SU-DHL-6 (cell line): ENCODE measurements around the gene GPRC6A.

ENCODE experiments used
- H2AFZ ChIP-seq: fragments of 200-600 bp; sonication (generic); 2 replicates; pipeline ENCODE4 v1.6.1; 2014; ENCODE audit warnings: low read depth, mild to moderate bottlenecking, moderate library complexity, mixed read lengths, antibody characterized with exemption, low read length; ENCODE audit not compliant: severe bottlenecking
- H3F3A ChIP-seq: fragments of 200-600 bp; shearing (Covaris generic); 2 replicates; pipeline ENCODE4 v1.6.0; 2016; ENCODE audit warnings: antibody characterized with exemption, mild to moderate bottlenecking; ENCODE audit not compliant: insufficient read depth
- H3K27ac ChIP-seq: fragments of 200-600 bp; sonication (generic); 2 replicates; pipeline ENCODE4 v1.5.1; 2016; ENCODE audit warnings: low read depth, mild to moderate bottlenecking, low read length, moderate library complexity, mixed read lengths
- H3K27me3 ChIP-seq: fragments of 200-600 bp; sonication (generic), shearing (Covaris generic); 2 replicates; pipeline ENCODE4 v1.6.0; 2014; ENCODE audit warnings: mild to moderate bottlenecking, low read length
- H3K36me3 ChIP-seq: fragments of 200-600 bp; sonication (generic); 2 replicates; pipeline ENCODE4 v1.6.1; 2014; ENCODE audit warnings: mild to moderate bottlenecking, low read length, mixed read lengths
- H3K4me2 ChIP-seq: fragments of 300-600, 200-600 bp; shearing (Covaris generic), sonication (generic); 2 replicates; pipeline ENCODE4 v1.6.0; 2014; ENCODE audit warnings: low read length, low read depth, mild to moderate bottlenecking; ENCODE audit not compliant: poor library complexity, severe bottlenecking
- H3K4me3 ChIP-seq: fragments of 200-600 bp; sonication (generic); 2 replicates; pipeline ENCODE4 v1.5.1; 2014; ENCODE audit warnings: antibody characterized with exemption, low read length, mild to moderate bottlenecking, mixed read lengths; ENCODE audit not compliant: insufficient read depth, poor library complexity, severe bottlenecking
- H3K79me2 ChIP-seq: fragments of 200-600 bp; sonication (generic); 2 replicates; pipeline ENCODE4 v1.6.1; 2014; ENCODE audit warnings: mild to moderate bottlenecking, low read length, moderate library complexity; ENCODE audit not compliant: insufficient read depth
- H3K9ac ChIP-seq: fragments of 200-600 bp; sonication (generic); 2 replicates; pipeline ENCODE4 v1.7.0; 2014; ENCODE audit warnings: mild to moderate bottlenecking, low read length
- H3K9me2 ChIP-seq: fragments of 200-600 bp; sonication (generic); replicated peaks from 2 replicates; pipeline ENCODE4 v1.6.1; 2014; ENCODE audit warnings: low read length; ENCODE audit not compliant: insufficient read depth
- H3K9me3 ChIP-seq: fragments of 200-600 bp; sonication (generic); 2 replicates; pipeline ENCODE4 v1.6.1; 2014; ENCODE audit warnings: low read length, mixed read lengths; ENCODE audit not compliant: insufficient read depth
- H4K20me1 ChIP-seq: fragments of 200-600 bp; sonication (generic); 2 replicates; pipeline ENCODE4 v1.6.1; 2014; ENCODE audit warnings: low read depth, mild to moderate bottlenecking, antibody characterized with exemption, low read length, moderate library complexity, mixed read lengths
- EZH2phosphoT487 ChIP-seq: fragments of 200-600 bp; sonication (generic), shearing (Covaris generic); conservative IDR thresholded peaks from 2 replicates; pipeline ENCODE4 v1.6.1; 2018; ENCODE audit warnings: mild to moderate bottlenecking, antibody characterized with exemption, low read length, moderate library complexity, mixed read lengths
- TF ChIP-seq, protein P1 (sequence below): fragments of 200-600 bp; sonication (generic); IDR thresholded peaks from one replicate; pipeline ENCODE4 v1.5.1; 2017; ENCODE audit warnings: antibody characterized with exemption, mild to moderate bottlenecking, low read length, moderate library complexity; ENCODE audit not compliant: insufficient read depth, poor library complexity, severe bottlenecking

GPRC6A gene

DNA sequence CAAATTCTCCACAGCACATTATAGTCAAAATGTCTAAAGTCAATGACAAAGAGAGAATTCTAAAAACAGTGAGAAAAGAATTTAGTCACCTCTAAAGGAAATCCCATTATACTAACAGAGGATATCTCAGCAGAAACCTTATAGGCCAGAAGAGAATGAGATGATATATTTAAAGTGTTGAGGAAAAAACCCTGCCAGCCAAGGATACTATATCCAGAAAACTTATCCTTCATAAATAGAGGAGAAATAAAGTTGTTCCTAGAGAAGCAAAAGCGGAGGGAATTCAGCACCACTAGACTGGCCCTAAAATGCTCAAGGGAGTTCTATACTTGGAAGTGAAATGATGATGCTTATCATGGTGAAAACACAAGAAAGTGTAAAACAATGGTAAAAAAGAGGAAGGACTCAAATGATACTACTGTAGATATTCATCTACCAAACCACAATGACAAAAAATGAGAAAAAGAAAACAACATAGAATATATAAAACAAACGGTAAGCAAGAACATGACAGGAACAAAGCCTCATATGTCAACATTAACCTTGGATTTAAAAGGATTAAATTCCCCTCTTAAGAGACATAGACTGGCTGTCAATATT is 16.7 kb downstream of the GPRC6A start:
- H3K9me2 ChIP-seq, result no peaks in the 10 kb centered on the region
- no peak overlapping the region for H3K9ac ChIP-seq
- H2AFZ ChIP-seq, result no peak overlapping the region
- H3K36me3 ChIP-seq, result no peaks in the 10 kb centered on the region
- TF ChIP-seq, protein P1, sequence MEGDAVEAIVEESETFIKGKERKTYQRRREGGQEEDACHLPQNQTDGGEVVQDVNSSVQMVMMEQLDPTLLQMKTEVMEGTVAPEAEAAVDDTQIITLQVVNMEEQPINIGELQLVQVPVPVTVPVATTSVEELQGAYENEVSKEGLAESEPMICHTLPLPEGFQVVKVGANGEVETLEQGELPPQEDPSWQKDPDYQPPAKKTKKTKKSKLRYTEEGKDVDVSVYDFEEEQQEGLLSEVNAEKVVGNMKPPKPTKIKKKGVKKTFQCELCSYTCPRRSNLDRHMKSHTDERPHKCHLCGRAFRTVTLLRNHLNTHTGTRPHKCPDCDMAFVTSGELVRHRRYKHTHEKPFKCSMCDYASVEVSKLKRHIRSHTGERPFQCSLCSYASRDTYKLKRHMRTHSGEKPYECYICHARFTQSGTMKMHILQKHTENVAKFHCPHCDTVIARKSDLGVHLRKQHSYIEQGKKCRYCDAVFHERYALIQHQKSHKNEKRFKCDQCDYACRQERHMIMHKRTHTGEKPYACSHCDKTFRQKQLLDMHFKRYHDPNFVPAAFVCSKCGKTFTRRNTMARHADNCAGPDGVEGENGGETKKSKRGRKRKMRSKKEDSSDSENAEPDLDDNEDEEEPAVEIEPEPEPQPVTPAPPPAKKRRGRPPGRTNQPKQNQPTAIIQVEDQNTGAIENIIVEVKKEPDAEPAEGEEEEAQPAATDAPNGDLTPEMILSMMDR, result no peak
- TF ChIP-seq EZH2phosphoT487, result no peak
- H3K4me3 ChIP-seq, result no peak overlapping the region
- H4K20me1 ChIP-seq, result no peaks in the 10 kb centered on the region
- H3K27me3 ChIP-seq, result no peaks in the 10 kb centered on the region
- H3F3A ChIP-seq, result no peaks in the 10 kb centered on the region
- H3K4me2 ChIP-seq, result no peak overlapping the region
- no peak overlapping the region for H3K27ac ChIP-seq
- no peaks in the 10 kb centered on the region; the same call in 1 of the 2 replicates for H3K9me3 ChIP-seq
- H3K79me2 ChIP-seq, result no peaks in the 10 kb centered on the region

DNA sequence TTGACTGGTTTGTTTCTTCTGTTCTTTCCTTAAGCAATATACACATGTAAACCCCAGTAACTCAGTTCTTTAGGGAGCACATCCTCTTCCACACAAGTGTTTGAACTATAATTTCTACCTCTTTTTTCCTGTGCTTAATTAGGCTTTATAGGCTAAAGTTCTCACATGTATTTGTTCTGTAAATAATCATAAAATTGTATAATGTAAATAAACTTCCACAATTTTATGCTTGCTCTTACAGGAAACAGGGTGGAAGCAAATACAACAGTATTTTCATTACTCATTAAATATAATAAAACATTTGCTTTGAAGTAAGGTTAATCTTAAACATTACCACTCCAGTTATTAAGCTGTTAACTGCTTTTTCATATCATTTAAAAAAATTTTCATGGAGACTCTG is 26.9 kb downstream of the GPRC6A start:
- H3K4me2 ChIP-seq, result no peak overlapping the region
- H3F3A ChIP-seq, result no peaks in the 10 kb centered on the region
- no peaks in the 10 kb centered on the region for H3K79me2 ChIP-seq
- no peak overlapping the region for H2AFZ ChIP-seq
- no peaks in the 10 kb centered on the region for H4K20me1 ChIP-seq
- TF ChIP-seq EZH2phosphoT487, result no peak
- TF ChIP-seq, protein P1, result no peak
- no peak overlapping the region for H3K9ac ChIP-seq
- no peak overlapping the region for H3K4me3 ChIP-seq
- H3K27me3 ChIP-seq, result no peaks in the 10 kb centered on the region
- no peaks in the 10 kb centered on the region for H3K9me3 ChIP-seq
- no peaks in the 10 kb centered on the region for H3K36me3 ChIP-seq
- H3K9me2 ChIP-seq, result no peaks in the 10 kb centered on the region
- no peak overlapping the region for H3K27ac ChIP-seq

DNA sequence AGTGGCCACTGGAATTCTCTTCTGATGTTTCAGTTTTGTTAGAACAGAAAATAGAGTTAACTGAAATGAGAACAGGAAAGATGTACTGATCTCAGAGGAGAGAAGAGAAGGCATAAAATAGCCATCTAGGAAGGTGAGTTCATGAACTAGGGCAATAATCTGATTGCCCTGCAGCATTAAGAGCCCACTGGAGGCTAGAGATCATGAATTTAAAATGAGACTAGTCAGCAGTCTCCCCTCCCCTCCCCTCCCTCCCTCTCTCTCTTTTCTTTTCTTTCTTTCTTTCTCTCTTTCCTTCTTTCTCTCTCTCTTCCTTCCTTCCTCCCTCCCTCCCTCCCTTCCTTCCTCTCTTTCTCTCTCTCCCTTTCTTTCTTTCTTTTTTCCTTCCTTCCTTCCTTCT is 28.9 kb downstream of the GPRC6A start:
- no peak overlapping the region for H3K4me2 ChIP-seq
- no peaks in the 10 kb centered on the region for H3K36me3 ChIP-seq
- H3K9ac ChIP-seq, result no peak overlapping the region
- H3K27me3 ChIP-seq, result no peaks in the 10 kb centered on the region
- H3K9me3 ChIP-seq, result no peaks in the 10 kb centered on the region
- H3K79me2 ChIP-seq, result no peaks in the 10 kb centered on the region
- H3K4me3 ChIP-seq, result no peak overlapping the region
- H2AFZ ChIP-seq, result no peak overlapping the region
- H3F3A ChIP-seq, result no peaks in the 10 kb centered on the region
- H4K20me1 ChIP-seq, result no peaks in the 10 kb centered on the region
- TF ChIP-seq, protein P1, result no peak
- H3K27ac ChIP-seq, result no peak overlapping the region
- no peaks in the 10 kb centered on the region for H3K9me2 ChIP-seq
